CD4-positive, CD25-positive, alpha-beta regulatory T cell (primary cell): ENCODE results near the gene TUBB. TPM values are rescaled to one million over a fixed set of nuclear protein-coding genes. Genes with fewer than 3 reads are reported as not detected.
A peak's percentile ranks its signal among the peaks of the same experiment; 100 is the strongest.

Source experiments
- ATAC-seq, 2 donors: fragments of 150-1000 bp; cut with Tn5 transposase; one replicate each; pipeline ENCODE4 v1.10.0; 2021; ENCODE audit warnings: low read depth in 2 of 2, moderate number of reproducible peaks in 2 of 2, moderate library complexity in 1 of 2
- DNase-seq, 3 donors: peaks; one replicate each; pipeline versions ENCODE4 v3.0.0 to v3.0.0-alpha.2; 2012 to 2022; ENCODE audit warnings: mixed read lengths in 1 of 3
- H3K27ac ChIP-seq: one replicate; pipeline ENCODE4 v1.7.0; 2013; ENCODE audit warnings: mild to moderate bottlenecking, low read length; ENCODE audit not compliant: insufficient read depth, poor library complexity, severe bottlenecking
- H3K27me3 ChIP-seq: one replicate; pipeline ENCODE4 v1.7.0; 2013; ENCODE audit warnings: low read length; ENCODE audit not compliant: control insufficient read depth, insufficient read depth
- H3K36me3 ChIP-seq: one replicate; pipeline ENCODE4 v1.7.0; 2013; ENCODE audit warnings: mild to moderate bottlenecking, low read length, moderate library complexity; ENCODE audit not compliant: control insufficient read depth, insufficient read depth
- H3K4me1 ChIP-seq: 2 replicates; pipeline ENCODE4 v1.7.0; 2013; ENCODE audit warnings: mild to moderate bottlenecking, low read length; ENCODE audit not compliant: insufficient read depth, control insufficient read depth, poor library complexity, severe bottlenecking
- H3K4me3 ChIP-seq: one replicate; pipeline ENCODE4 v1.7.0; 2013; ENCODE audit warnings: low read depth, mild to moderate bottlenecking, low read length, moderate library complexity
- H3K9me3 ChIP-seq, 2 experiments: 1 replicate in 1 of 2; 2 replicates in 1 of 2; pipeline ENCODE4 v1.7.0; 2013; ENCODE audit warnings: low read length in 2 of 2, mild to moderate bottlenecking in 1 of 2, moderate library complexity in 1 of 2; ENCODE audit not compliant: control insufficient read depth in 2 of 2
- H3K27ac Mint-ChIP-seq, 3 donors: one replicate each; pipeline ENCODE4 v1.8.0; 2020 to 2022; ENCODE audit warnings: mild to moderate bottlenecking in 3 of 3, mixed read lengths in 3 of 3, moderate library complexity in 2 of 3
- H3K27me3 Mint-ChIP-seq: one replicate; pipeline ENCODE4 v1.8.0; 2022; ENCODE audit warnings: mild to moderate bottlenecking, mixed read lengths
- H3K36me3 Mint-ChIP-seq: one replicate; pipeline ENCODE4 v1.8.0; 2020; ENCODE audit warnings: mixed read lengths
- H3K4me1 Mint-ChIP-seq, 4 donors: one replicate each; pipeline ENCODE4 v1.8.0; 2020 to 2022; ENCODE audit warnings: mixed read lengths in 4 of 4, mild to moderate bottlenecking in 1 of 4
- H3K4me3 Mint-ChIP-seq, 4 donors: one replicate each; pipeline ENCODE4 v1.8.0; 2020 to 2022; ENCODE audit warnings: mild to moderate bottlenecking in 4 of 4, mixed read lengths in 4 of 4, moderate library complexity in 3 of 4
- H3K9me3 Mint-ChIP-seq, 7 donors: one replicate each; pipeline ENCODE4 v1.8.0; 2020 to 2022; ENCODE audit warnings: mixed read lengths in 7 of 7, mild to moderate bottlenecking in 3 of 7, moderate library complexity in 2 of 7
- polyA plus RNA-seq, 4 donors: library from polyadenylated mRNA; unstranded; fragments of 300-500 nt; fragmentation: Illumina TruSeq; gene quantifications; one replicate each; pipeline ENCODE4 v1.2.3, GENCODE V29; 2021
- total RNA-seq: library from RNA; stranded (reverse); gene quantifications from one replicate; pipeline ENCODE4 v1.2.3, GENCODE V29; 2022

The TUBB gene
- total RNA-seq (119 TPM), polyA plus RNA-seq (100 to 1,000 TPM; 125 to 158 (median 138) TPM)

DNA sequence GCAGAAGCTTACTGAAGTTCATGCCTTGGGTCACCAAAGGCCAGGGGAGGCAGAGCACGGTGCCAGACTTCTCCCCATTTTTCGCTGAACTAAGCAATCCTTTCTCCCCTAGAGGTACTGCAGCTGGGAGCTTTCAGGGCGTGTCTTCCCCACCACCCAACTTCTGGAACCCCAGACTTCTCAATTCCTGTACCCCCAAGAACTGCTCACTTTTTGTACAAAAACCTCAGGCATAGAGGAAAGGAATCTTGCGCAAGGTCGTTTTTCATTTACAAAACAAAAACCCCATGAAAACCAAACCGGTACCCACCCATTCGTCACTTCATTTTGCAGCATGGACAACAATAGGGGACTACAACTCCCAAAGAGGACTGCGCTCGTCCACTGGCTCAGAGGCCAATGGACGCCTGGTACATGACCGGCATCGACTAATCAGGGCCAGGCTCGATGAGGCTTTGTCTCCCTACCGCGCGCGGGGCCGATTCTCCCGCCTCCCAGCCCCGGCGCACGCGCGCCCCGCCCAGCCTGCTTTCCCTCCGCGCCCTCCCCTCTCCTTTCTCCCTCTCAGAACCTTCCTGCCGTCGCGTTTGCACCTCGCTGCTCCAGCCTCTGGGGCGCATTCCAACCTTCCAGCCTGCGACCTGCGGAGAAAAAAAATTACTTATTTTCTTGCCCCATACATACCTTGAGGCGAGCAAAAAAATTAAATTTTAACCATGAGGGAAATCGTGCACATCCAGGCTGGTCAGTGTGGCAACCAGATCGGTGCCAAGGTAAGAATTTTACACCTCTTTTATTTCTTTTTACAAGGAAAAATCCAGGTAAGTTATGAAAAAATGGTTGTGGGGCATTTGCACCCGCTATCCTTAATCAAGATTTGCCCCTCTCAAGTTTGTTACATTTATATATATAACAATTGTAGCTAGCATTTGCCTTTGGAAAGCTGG, at the start of gene TUBB:
Gene TUBB (plus strand): TSS at position 562 of the 947 bp plus-strand sequence. CDS start 155 bp downstream, at position 717.
- Mint-ChIP-seq H3K27me3 (peaks cover 9% of the 10 kb centered on the region), H3K27ac (peak within 1 kb of the TSS; percentile 96 to 98 (median 97)), H3K9me3 (peaks cover 0 to 1% (median 0%) of the 10 kb centered on the region in 7 donors), H3K36me3 (peaks cover 25% of the 10 kb centered on the region), H3K4me1 (peaks cover 24 to 73% (median 54%) of the 10 kb centered on the region in 4 donors), H3K4me3 (peak within 1 kb of the TSS; percentile 98 to 99 (median 99))
- peak; percentile 92 to 98 (median 94) for DNase-seq
- peak within 1 kb of the TSS; percentile 94 for H3K27ac ChIP-seq
- ATAC-seq: peak; percentile 64 to 65
- H3K9me3 ChIP-seq: no peaks in the 10 kb centered on the region
- H3K4me3 ChIP-seq: peak within 1 kb of the TSS; percentile 97
- H3K27me3 ChIP-seq: no peaks in the 10 kb centered on the region
- peaks cover 49% of the 10 kb centered on the region for H3K4me1 ChIP-seq
- peaks cover 24% of the 10 kb centered on the region for H3K36me3 ChIP-seq

DNA sequence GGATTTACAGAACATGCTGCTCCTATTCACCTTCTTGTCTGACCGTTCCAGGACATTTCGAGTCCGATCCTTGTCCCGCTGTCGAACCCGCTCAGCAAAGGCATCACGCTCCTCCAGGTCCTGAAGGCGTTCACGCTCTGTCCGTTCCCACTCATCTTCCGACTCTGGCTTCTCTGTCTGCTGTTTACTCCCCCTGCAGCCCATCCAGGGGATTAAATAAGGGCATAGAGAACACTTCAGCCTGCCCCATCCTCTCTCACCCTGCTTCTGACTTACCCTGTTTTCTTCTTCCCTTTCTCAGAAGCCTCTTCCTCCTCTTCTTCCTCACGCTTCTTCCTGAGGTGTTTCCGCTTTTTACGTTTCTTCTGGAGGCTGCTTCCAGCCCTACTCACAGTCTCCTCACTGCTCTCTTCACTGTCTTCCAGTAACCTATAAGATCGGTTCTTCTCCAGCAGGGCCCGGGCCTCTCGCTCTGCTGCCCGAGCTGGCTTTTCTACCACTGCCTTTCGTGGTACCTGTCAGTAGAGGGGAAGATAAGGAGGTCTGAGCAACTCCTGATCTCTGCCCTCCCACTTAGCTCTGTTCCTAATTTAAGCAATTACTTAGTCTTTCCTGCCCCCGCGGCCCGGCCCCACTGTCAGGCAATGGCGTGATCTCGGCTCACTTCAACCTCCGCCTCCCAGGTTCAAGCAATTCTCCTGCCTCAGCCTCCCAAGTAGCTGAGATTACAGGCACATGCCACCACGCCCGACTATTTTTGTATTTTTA, 49.2 kb upstream of the TUBB start:
- Mint-ChIP-seq H3K4me1 (peaks cover 16 to 39% (median 22%) of the 10 kb centered on the region in 4 donors), H3K36me3 (peaks cover 26% of the 10 kb centered on the region), H3K27me3 (peaks cover 5% of the 10 kb centered on the region), H3K27ac (peak overlapping the region; percentile 42 to 81 (median 79)), H3K4me3 (peak overlapping the region; percentile 73 to 91 (median 80)), H3K9me3 (no peaks in the 10 kb centered on the region)
- no peak for DNase-seq
- no peak overlapping the region for H3K27ac ChIP-seq
- H3K4me1 ChIP-seq: peaks cover 21% of the 10 kb centered on the region
- H3K27me3 ChIP-seq: no peaks in the 10 kb centered on the region
- peaks cover 31% of the 10 kb centered on the region for H3K36me3 ChIP-seq
- H3K9me3 ChIP-seq: no peaks in the 10 kb centered on the region
- H3K4me3 ChIP-seq: no peak overlapping the region
- no peak for ATAC-seq

DNA sequence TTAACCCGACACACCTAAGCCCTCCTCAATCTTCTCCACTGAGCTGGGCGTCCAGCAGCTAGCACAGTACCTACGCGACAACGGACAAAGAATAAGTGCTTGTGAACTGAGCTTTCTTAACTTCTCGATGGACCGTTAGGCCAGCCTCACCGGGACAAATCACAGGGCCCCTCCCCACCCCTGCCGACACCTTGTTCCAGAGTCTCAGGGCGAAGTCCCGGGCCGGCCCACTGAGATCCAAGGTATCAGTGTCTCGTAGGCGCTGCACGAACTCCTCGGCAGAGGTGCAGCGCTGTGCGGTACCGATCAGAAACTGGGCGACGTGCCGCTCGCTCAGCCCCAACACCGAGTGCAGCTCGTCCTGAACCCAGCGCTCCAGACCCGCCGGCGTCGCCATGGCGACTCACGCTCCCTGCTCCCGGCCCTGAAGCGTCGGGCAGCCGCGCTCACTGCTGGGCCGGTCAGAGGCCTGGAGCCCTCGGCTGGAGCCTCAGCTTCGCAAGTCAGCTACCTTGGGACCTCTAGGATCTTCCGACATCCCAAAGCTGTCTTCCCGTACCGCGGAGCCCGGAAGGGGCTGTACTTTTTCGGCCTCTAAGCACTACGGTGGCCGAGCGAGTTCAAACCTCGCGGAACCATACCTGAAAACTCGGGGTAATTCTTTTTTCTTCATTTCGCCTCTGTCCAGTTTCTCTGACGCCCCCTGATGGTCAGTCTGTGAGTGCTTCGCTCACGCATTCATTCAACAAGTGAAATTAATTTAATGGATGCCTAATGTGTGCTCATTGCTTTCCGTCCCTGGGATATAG, 47.5 kb upstream of the TUBB start, which contains the start of gene DHX16:
Gene DHX16 (minus strand): TSS at position 562 of the 809 bp plus-strand sequence. CDS start 165 bp downstream, at position 397.
- Histone ChIP-seq H3K27me3 (no peaks in the 10 kb centered on the region), H3K4me3 (peak within 1 kb of the TSS; percentile 85), H3K27ac (peak within 1 kb of the TSS; percentile 70), H3K9me3 (no peaks in the 10 kb centered on the region), H3K4me1 (peaks cover 21% of the 10 kb centered on the region), H3K36me3 (peaks cover 39% of the 10 kb centered on the region)
- DNase-seq: peak; percentile 85 to 96 (median 88)
- Mint-ChIP-seq H3K36me3 (peaks cover 34% of the 10 kb centered on the region), H3K4me1 (peaks cover 13 to 46% (median 28%) of the 10 kb centered on the region in 4 donors), H3K27ac (peak within 1 kb of the TSS; percentile 71 to 84 (median 82)), H3K27me3 (peaks cover 5% of the 10 kb centered on the region), H3K9me3 (no peaks in the 10 kb centered on the region), H3K4me3 (peak within 1 kb of the TSS; percentile 86 to 91 (median 90))
- ATAC-seq: peak; percentile 75 to 77

DNA sequence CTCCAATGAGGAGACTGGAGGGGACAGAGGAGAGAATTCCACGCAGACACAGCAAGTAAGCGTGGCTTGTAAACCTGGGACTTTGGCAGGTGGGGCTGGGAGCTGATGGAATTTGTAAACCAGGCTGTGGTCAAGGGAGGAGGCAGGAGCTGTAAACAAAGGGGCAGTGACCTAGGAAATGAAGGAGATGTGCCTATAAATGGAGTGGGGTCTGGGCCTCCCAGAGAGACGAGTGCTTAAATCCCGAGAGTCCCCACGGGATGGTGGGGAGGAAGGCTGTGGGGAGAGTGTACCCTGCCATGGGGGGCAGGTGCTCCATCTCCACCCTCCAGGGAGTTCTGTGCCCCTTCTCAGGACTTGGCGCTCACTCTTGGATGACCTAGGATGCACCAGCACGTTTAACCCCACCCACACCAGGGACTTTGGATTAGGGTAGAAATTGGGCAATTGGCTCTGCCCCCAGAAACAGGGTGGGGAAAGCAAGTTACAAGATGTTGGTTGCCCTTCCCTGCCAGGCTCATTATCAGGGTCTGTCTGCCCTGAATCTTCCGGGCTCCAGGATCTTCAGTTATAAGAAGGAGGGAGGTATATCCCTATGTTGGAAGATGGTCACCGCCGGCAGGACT, 43.4 kb upstream of the TUBB start:
- peaks cover 36% of the 10 kb centered on the region for H3K36me3 ChIP-seq
- no peak overlapping the region for H3K4me3 ChIP-seq
- H3K4me1 ChIP-seq: peaks cover 37% of the 10 kb centered on the region
- Mint-ChIP-seq H3K9me3 (no peaks in the 10 kb centered on the region), H3K36me3 (peaks cover 29% of the 10 kb centered on the region), H3K4me3 (peak overlapping the region in 2 of 4 donors; percentile 21 to 47), H3K27me3 (peaks cover 5% of the 10 kb centered on the region), H3K27ac (peak overlapping the region in 2 of 3 donors; percentile 60 to 95), H3K4me1 (peaks cover 17 to 56% (median 29%) of the 10 kb centered on the region in 4 donors)
- H3K27me3 ChIP-seq: no peaks in the 10 kb centered on the region
- DNase-seq (no peak), ATAC-seq (no peak)
- H3K27ac ChIP-seq: no peak overlapping the region
- no peaks in the 10 kb centered on the region for H3K9me3 ChIP-seq

DNA sequence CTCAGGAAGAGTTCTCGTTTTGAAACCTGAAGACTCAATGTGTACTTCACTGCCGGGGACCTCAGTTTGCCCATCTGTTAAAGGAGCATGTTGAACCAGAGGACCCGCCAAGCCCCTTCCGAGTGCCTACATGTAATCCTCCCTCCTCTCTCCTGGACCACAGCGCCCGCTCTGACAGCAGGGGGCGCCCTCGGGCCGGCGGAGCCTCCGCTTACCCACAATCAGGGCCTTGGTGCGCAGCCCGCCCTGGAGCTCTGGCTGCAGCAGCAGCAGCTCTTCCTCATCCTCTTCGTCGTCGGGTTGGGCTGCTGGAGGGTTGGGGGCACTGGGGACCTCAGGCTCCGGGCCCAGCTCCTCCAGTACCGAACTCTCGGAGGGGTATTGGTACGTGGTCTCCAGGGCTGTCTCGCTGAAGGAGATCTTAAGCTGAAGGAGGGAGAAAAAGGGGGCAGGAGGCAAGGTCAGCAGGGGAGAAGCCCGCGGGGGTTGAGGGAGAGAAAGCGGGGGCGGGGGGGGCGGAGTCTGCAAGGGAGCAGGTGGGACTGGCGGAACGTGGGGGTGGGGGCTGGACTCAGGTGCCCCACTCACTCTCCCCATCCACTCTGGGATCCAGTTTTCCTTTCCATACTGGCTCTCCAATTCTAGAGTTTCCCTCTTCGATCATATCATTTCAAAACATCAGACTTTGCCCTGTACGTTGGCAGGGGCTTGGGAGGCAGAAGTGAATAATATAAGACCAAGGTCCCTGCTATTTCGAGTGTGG, 41.0 kb upstream of the TUBB start:
- Mint-ChIP-seq H3K27ac (peak overlapping the region; percentile 89 to 93 (median 93)), H3K4me3 (peak overlapping the region; percentile 95 to 100 (median 96)), H3K36me3 (peaks cover 45% of the 10 kb centered on the region), H3K27me3 (peaks cover 5% of the 10 kb centered on the region), H3K4me1 (peaks cover 11 to 45% (median 23%) of the 10 kb centered on the region in 4 donors), H3K9me3 (peaks cover 0 to 1% (median 0%) of the 10 kb centered on the region in 7 donors)
- peak; percentile 85 to 92 (median 91) for DNase-seq
- H3K9me3 ChIP-seq: no peaks in the 10 kb centered on the region
- peaks cover 45% of the 10 kb centered on the region for H3K4me1 ChIP-seq
- H3K27me3 ChIP-seq: no peaks in the 10 kb centered on the region
- ATAC-seq: peak; percentile 29 to 30
- H3K4me3 ChIP-seq: peak overlapping the region; percentile 89
- peak overlapping the region; percentile 96 for H3K27ac ChIP-seq
- H3K36me3 ChIP-seq: peaks cover 36% of the 10 kb centered on the region

DNA sequence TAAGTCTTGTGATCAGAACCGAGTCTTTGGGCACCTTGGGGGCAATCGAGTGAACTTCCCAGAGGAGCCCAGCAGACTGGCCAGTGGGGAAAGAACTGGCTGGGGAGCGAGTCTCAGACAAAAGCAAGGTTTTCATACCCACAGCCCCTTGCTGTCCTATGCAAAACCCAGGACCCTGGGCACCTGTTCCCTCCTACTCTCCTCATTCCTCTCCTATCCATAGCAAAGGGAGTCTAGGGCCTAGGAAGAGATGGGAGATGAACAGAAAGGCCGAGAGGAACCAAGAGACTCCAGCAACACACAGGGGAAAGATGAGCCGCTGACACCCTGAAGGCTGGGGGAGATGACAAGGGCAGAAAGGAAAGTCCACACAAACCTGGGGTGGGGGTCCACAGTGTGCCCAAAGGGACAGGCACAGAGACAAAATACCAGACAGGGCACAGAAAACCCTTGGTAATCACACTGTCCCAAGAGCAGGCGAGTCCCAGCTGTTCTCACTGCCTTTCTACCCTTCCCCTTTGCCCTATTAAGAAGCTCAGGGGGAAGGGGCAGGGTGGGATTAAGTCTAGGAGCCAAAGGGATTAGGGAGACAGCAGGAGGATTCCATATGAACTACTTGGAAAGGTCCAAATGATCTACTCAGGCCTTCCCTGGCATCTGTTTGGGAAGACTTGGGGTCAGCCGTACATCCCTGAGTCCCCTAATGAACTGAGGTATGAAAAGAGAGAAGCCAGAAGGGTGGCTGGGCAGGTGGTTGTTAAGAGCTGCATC, 40.2 kb upstream of the TUBB start:
- no peak for ATAC-seq
- H3K9me3 ChIP-seq: no peaks in the 10 kb centered on the region
- peaks cover 11 to 45% (median 23%) of the 10 kb centered on the region in 4 donors for H3K4me1 Mint-ChIP-seq
- H3K27ac Mint-ChIP-seq: peak overlapping the region; percentile 92 to 93 (median 93)
- H3K4me3 ChIP-seq: peak overlapping the region; percentile 89
- peak overlapping the region; percentile 95 to 100 (median 96) for H3K4me3 Mint-ChIP-seq
- no peak for DNase-seq
- H3K27me3 ChIP-seq: no peaks in the 10 kb centered on the region
- peaks cover 47% of the 10 kb centered on the region for H3K36me3 Mint-ChIP-seq
- peak overlapping the region; percentile 96 for H3K27ac ChIP-seq
- peaks cover 0 to 2% (median 0%) of the 10 kb centered on the region in 7 donors for H3K9me3 Mint-ChIP-seq
- peaks cover 5% of the 10 kb centered on the region for H3K27me3 Mint-ChIP-seq
- peaks cover 46% of the 10 kb centered on the region for H3K4me1 ChIP-seq
- H3K36me3 ChIP-seq: peaks cover 36% of the 10 kb centered on the region
